ENCODE measurements around the gene SGIP1. TPM values are rescaled to one million over a fixed set of nuclear protein-coding genes. Genes with fewer than 3 reads are reported as not detected.
A peak's percentile ranks its signal among the peaks of the same experiment; 100 is the strongest.

Gene SGIP1, protein sequence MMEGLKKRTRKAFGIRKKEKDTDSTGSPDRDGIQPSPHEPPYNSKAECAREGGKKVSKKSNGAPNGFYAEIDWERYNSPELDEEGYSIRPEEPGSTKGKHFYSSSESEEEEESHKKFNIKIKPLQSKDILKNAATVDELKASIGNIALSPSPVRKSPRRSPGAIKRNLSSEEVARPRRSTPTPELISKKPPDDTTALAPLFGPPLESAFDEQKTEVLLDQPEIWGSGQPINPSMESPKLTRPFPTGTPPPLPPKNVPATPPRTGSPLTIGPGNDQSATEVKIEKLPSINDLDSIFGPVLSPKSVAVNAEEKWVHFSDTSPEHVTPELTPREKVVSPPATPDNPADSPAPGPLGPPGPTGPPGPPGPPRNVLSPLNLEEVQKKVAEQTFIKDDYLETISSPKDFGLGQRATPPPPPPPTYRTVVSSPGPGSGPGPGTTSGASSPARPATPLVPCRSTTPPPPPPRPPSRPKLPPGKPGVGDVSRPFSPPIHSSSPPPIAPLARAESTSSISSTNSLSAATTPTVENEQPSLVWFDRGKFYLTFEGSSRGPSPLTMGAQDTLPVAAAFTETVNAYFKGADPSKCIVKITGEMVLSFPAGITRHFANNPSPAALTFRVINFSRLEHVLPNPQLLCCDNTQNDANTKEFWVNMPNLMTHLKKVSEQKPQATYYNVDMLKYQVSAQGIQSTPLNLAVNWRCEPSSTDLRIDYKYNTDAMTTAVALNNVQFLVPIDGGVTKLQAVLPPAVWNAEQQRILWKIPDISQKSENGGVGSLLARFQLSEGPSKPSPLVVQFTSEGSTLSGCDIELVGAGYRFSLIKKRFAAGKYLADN
- total RNA-seq (2014; rRNA removed; shearing (Covaris generic)) = 0.41 and 2.8 TPM in 2 replicates

DNA sequence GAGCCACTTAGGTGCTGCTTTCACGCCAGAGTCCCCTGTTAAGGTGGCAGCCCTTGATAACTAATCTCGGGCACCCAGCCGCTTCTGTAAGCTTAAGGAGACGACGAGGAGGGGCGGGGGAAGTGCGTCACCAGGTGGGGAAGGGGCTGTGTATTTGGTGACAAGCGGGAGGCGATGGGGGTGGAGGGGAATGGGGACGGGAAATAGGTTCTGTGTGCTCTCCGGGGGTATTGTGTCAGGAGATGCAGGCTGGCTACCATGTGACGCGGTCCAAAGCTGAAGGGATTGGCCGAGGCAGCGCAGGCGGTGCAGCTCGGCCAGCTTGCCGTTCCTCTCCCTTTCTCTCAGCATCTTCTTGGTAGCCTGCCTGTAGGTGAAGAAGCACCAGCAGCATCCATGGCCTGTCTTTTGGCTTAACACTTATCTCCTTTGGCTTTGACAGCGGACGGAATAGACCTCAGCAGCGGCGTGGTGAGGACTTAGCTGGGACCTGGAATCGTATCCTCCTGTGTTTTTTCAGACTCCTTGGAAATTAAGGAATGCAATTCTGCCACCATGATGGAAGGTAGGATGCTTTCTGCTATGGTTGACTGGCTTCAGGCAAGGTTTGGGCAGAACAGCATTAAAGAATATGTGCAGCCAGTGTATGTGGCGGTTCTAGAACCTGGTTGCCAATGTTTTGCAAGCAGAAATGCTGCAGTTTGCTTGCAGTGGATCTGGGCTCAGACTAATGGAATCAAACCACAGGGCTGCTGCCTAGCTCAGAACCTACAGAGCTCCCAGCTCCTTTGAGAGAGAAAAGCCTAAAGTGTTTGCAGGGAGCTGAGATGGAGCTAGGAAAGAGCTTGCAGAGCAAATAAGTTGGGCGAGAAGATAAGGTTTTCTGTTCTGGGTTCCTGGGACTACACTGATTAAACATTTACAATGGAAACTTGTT is at the start of gene SGIP1:
Gene SGIP1, plus strand, starts transcription at position 350 of the 937 bp plus-strand sequence. Its CDS starts 206 bp downstream, at position 556.
- Histone ChIP-seq H3K4me3 (peak within 1 kb of the TSS; percentile 34), H3K4me1 (replicated peaks) (peaks cover 30% of the 10 kb centered on the region), H3K27me3 (replicated peaks) (no peaks in the 10 kb centered on the region), H3K27ac (peak within 1 kb of the TSS; percentile 51), H3K36me3 (no peaks in the 10 kb centered on the region), H3K9me3 (replicated peaks) (no peaks in the 10 kb centered on the region)
- peak; percentile 28 to 58 for DNase-seq (ENCODE audit: low read depth in 1 of 2, low spot score in 2 of 2)

DNA sequence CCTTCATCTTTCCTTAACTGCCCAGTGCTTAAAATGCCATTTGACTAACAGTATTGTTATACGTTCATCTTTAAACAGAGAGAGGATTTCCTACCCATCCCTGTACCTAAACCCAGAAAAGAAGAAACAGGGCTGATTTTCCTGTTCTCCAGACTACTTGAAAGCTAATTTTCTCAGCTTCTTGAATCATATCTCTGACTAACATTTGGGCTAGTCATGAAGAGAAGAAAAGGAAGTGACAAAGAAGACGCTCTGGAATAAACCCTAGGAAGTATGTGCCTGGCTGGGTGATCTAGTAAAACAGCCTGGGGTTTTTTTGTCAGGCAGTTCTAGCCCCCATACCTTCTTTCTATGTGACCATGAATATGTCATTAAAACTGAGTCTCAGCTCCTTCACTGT is 44.8 kb upstream of the SGIP1 start:
- no peak for DNase-seq (ENCODE audit: low read depth in 1 of 2, low spot score in 2 of 2)
- Histone ChIP-seq H3K4me1 (replicated peaks) (no peaks in the 10 kb centered on the region), H3K27ac (no peak overlapping the region)

DNA sequence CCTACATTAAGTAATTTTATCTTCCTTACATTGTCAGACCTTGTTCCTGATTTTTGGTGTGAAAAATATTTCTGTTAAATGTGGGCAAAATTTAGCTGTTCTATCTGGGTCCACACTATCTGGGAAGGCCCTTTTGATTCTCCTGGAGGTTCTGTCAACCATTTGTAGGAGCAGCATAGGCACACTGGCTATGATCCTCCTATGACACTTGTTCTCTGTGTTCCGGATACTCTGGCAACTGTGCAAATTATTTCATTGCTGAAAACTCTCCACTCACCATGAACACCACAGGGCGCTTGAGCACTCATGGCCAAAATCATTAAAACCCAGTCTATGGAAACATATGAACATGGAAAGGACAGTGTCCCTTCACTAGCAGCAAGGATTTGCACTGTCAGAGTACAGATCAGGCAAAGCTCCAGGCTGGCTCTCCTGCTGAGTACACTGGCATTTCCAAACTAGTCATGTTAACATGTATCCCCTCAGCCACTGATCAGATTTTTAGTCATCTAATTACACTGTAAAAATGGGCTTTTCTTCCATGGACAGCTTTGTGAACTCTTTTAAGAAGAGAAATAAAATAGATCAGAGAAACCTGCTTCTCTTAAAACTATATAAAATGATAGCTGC is 43.9 kb upstream of the SGIP1 start:
- Histone ChIP-seq H3K4me1 (replicated peaks) (no peaks in the 10 kb centered on the region), H3K36me3 (no peaks in the 10 kb centered on the region), H3K27me3 (replicated peaks) (no peaks in the 10 kb centered on the region), H3K4me3 (no peak overlapping the region), H3K9me3 (replicated peaks) (no peaks in the 10 kb centered on the region), H3K27ac (no peak overlapping the region)
- no peak for DNase-seq (ENCODE audit: low read depth in 1 of 2, low spot score in 2 of 2)

More for the DNA sequence above, 44.8 kb upstream of the SGIP1 start:
- H3K36me3 ChIP-seq = no peaks in the 10 kb centered on the region
- no peaks in the 10 kb centered on the region for H3K27me3 ChIP-seq (replicated peaks)
- no peak overlapping the region for H3K4me3 ChIP-seq
- H3K9me3 ChIP-seq (replicated peaks) = no peaks in the 10 kb centered on the region

DNA sequence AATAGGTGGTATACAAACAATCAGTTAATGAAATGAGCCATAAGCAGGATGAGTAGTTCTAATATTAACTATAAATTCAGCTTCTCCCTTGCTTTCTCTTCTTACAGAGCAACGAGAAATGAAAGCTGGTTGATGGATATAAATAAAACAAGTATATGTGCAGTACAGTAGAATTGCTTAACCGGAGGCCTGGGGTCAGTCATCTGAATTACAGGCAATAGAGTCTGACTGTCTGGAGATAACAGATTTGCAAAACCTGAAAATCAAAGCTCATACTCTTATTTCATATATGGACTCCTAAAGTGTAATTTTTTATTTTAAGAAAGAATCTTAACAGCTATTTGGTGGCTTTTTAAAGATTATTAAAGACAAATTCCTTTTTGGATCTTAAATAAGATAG is 43.1 kb upstream of the SGIP1 start:
- no peak for DNase-seq (ENCODE audit: low read depth in 1 of 2, low spot score in 2 of 2)
- H3K27ac ChIP-seq = no peak overlapping the region
- H3K36me3 ChIP-seq = no peaks in the 10 kb centered on the region
- H3K27me3 ChIP-seq (replicated peaks) = no peaks in the 10 kb centered on the region
- no peaks in the 10 kb centered on the region for H3K4me1 ChIP-seq (replicated peaks)
- no peaks in the 10 kb centered on the region for H3K9me3 ChIP-seq (replicated peaks)
- no peak overlapping the region for H3K4me3 ChIP-seq

DNA sequence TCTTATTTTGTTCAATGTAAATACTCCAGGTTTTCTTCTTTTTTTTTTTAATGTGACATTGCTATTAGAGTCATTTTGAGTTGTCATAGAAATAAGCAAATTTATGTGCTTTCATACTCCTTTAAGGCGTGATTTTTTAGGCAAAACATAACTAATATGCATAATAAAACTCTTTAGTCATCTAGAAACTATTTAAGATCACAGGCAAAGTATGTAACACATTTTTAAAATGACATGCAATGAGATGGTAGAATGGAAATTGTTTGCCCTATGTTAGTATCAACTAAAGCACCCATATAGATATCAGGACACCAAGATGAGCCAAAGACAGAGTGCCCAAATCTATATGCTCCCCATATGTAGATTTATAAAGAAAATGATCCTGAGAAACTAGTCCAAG is 41.5 kb upstream of the SGIP1 start:
- H3K9me3 ChIP-seq (replicated peaks) = no peaks in the 10 kb centered on the region
- no peak for DNase-seq (ENCODE audit: low read depth in 1 of 2, low spot score in 2 of 2)
- no peak overlapping the region for H3K4me3 ChIP-seq
- no peaks in the 10 kb centered on the region for H3K27me3 ChIP-seq (replicated peaks)
- no peaks in the 10 kb centered on the region for H3K4me1 ChIP-seq (replicated peaks)
- H3K36me3 ChIP-seq = no peaks in the 10 kb centered on the region
- H3K27ac ChIP-seq = no peak overlapping the region

DNA sequence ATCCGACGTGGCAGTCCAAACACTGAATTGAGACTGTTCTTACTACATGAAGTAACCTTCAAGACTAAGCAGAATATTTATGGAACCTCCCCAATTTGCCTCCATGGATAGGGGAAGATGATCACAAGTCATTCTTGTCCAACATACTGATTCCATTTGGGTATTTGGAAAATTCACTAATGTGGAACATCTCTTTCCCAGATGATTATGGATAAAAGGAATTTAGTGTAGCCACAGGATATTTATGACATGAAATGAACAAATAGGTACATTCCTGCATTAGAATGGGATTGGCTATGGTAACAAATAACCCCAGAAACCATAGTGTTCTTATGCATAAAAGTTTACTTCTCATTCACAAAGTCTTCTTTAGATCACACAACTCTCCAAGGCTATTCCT is 40.2 kb upstream of the SGIP1 start:
- H3K36me3 ChIP-seq = no peaks in the 10 kb centered on the region
- no peaks in the 10 kb centered on the region for H3K4me1 ChIP-seq (replicated peaks)
- no peak for DNase-seq (ENCODE audit: low read depth in 1 of 2, low spot score in 2 of 2)
- H3K27me3 ChIP-seq (replicated peaks) = no peaks in the 10 kb centered on the region
- no peaks in the 10 kb centered on the region for H3K9me3 ChIP-seq (replicated peaks)
- no peak overlapping the region for H3K27ac ChIP-seq
- no peak overlapping the region for H3K4me3 ChIP-seq

DNA sequence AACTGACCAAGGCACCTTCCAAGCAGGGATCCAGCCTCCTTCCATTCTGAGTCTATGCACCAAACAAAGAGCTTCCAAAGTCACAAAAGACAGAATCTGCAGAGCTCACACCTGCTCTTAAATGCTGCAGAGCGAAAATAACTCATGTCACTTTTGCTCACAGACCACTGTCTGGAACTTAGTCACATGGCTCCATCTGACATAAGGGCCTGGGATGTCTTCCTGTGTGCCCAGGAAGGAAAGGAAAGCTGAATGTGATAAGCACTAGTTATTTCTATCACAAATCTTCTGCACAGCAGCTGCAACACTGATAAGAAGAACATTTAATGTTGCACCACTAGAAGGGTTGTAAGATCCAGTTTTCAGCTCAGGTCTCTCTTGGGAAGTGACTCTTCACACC is 39.5 kb upstream of the SGIP1 start:
- Histone ChIP-seq H3K9me3 (replicated peaks) (no peaks in the 10 kb centered on the region), H3K27me3 (replicated peaks) (no peaks in the 10 kb centered on the region), H3K4me3 (no peak overlapping the region), H3K36me3 (no peaks in the 10 kb centered on the region), H3K27ac (no peak overlapping the region), H3K4me1 (replicated peaks) (no peaks in the 10 kb centered on the region)
- DNase-seq (ENCODE audit: low read depth in 1 of 2, low spot score in 2 of 2) = no peak

DNA sequence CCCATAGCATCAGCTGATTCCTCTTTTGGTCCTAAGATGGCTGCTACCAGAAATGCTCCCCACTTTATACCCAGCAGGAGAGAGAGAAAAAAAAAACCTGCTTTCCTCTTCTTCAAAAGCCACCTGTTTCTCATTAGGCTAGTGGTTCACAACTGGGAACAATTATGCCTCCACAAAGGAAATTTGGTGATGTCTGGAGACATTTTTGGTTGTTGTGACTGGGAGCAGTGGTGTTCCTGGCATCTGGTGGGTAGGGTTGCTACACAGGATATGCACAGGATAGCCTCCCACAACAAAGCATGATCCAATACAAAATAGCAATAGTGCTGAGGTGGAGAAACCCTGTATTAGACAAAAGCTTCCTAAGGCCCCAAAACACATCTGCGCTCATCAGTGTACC is 38.5 kb upstream of the SGIP1 start:
- Histone ChIP-seq H3K27me3 (replicated peaks) (no peaks in the 10 kb centered on the region), H3K4me3 (no peak overlapping the region), H3K4me1 (replicated peaks) (no peaks in the 10 kb centered on the region), H3K36me3 (no peaks in the 10 kb centered on the region), H3K27ac (no peak overlapping the region), H3K9me3 (replicated peaks) (no peaks in the 10 kb centered on the region)
- no peak for DNase-seq (ENCODE audit: low read depth in 1 of 2, low spot score in 2 of 2)

DNA sequence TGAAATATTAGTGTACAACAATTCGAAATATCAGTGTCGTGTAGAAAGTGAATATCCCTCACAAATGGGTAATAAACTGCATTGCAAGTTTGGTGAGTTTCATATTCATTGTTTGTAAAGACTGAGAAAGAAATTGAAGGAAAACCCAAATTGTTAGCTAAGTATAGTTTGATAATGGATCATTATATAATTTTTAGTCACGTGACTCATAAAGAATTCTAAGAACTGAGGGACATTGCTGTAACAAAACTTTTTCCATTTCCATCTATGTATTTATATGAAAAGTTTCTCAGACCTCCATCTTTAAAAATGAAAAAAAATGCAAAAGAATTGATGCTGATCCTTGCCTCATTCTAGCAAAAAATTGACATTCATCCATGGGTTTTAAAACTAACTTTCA is 36.0 kb upstream of the SGIP1 start:
- H3K4me1 ChIP-seq (replicated peaks) = no peaks in the 10 kb centered on the region
- no peaks in the 10 kb centered on the region for H3K9me3 ChIP-seq (replicated peaks)
- H3K4me3 ChIP-seq = no peak overlapping the region
- no peak overlapping the region for H3K27ac ChIP-seq
- H3K36me3 ChIP-seq = no peaks in the 10 kb centered on the region
- H3K27me3 ChIP-seq (replicated peaks) = no peaks in the 10 kb centered on the region
- DNase-seq (ENCODE audit: low read depth in 1 of 2, low spot score in 2 of 2) = no peak

DNA sequence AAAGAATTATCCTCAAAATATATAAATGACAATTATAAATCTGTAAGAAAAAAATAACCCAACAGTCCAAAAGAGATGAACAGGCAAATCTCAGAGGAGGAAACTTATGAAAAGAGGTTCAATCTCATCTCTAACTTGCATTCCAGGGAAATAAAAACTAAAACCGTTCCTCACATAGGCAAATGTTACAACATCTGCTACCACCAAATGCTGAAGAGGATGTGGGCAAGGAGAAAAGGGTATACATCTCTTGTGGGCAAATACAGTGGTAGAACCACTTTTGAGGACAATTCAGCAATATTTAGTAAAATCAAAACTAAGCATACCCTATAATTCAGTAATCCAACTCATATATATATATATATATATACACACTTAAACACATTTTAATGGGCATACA is 33.7 kb upstream of the SGIP1 start:
- DNase-seq (ENCODE audit: low read depth in 1 of 2, low spot score in 2 of 2) = no peak
- H3K9me3 ChIP-seq (replicated peaks) = no peaks in the 10 kb centered on the region
- no peaks in the 10 kb centered on the region for H3K36me3 ChIP-seq
- peaks cover 9% of the 10 kb centered on the region for H3K4me1 ChIP-seq (replicated peaks)
- H3K27me3 ChIP-seq (replicated peaks) = no peaks in the 10 kb centered on the region
- no peak overlapping the region for H3K27ac ChIP-seq
- no peak overlapping the region for H3K4me3 ChIP-seq

DNA sequence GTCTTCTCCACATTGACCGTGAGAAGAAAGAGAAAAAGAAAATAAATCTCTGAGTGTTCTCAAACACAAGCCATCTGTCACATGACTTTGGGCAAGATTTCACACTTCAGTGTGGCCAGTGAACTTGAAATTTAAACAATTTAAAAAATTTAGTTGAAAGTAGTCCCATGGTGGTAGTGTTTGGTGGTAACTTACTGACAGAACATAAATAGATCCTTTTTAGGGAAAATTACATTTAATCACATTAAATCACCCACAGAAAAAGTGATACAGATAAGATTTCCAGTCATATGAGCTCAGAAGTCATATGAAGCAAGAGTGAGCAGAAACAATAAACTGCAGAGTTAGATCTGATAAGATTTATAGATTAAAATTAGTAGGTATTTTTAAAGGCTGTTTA is 31.9 kb upstream of the SGIP1 start:
- Histone ChIP-seq H3K27ac (no peak overlapping the region), H3K4me3 (no peak overlapping the region)

DNA sequence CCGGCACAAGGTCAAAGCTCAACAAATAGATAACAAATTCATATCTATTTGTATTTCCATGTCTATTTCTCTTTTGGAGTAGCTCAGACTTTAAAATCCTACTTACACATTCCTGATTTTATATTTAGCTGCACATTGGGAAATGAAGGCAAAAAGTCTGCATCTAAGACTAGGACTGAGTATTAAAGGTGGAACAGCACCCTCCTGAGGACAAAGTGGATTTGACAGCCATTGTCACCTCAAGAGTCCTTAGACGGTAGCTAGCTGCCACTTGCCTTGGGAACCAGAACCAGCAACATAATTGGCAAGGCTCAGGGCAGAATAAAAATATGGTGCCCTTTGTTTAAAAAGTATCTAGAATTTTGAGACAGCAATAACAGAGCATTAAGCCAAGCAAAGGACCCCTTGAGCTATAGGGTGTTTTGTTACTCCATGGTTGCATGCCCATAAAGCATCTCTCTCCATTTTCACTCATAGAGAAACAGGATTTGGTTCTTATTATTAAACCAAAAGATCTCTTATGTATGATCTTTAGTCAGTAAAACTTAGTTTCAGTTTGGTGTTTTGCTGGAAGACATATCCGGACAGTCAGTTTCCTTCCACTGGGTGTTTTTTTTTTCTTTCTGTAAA is 30.0 kb upstream of the SGIP1 start:
- DNase-seq (ENCODE audit: low read depth in 1 of 2, low spot score in 2 of 2) = peak; percentile 59 to 62
- Histone ChIP-seq H3K9me3 (replicated peaks) (no peaks in the 10 kb centered on the region), H3K4me3 (no peak overlapping the region), H3K27ac (peak overlapping the region; percentile 5; the same call in 1 of the 2 replicates), H3K36me3 (no peaks in the 10 kb centered on the region), H3K4me1 (replicated peaks) (peaks cover 16% of the 10 kb centered on the region), H3K27me3 (replicated peaks) (no peaks in the 10 kb centered on the region)

More for the DNA sequence above, 31.9 kb upstream of the SGIP1 start:
- H3K4me1 ChIP-seq (replicated peaks) = peaks cover 16% of the 10 kb centered on the region
- H3K27me3 ChIP-seq (replicated peaks) = no peaks in the 10 kb centered on the region
- H3K9me3 ChIP-seq (replicated peaks) = no peaks in the 10 kb centered on the region
- DNase-seq (ENCODE audit: low read depth in 1 of 2, low spot score in 2 of 2) = no peak
- H3K36me3 ChIP-seq = no peaks in the 10 kb centered on the region
